HepG2 (cell line): ENCODE results near the gene PTPN3.

ENCODE experiments used
- ELF1 ChIP-seq: sonication (generic); formaldehyde crosslinking; IDR thresholded peaks from 2 replicates; pipeline ENCODE4 v1.4.0; 2020; ENCODE audit warnings: missing genetic modification reagents
- KDM5A ChIP-seq: fragments of 200-600 bp; sonication (generic); IDR thresholded peaks from 2 replicates; pipeline ENCODE4 v1.7.0; 2018; ENCODE audit warnings: antibody characterized with exemption, mild to moderate bottlenecking, low read length, borderline replicate concordance
- MAZ ChIP-seq, 2 experiments: sonication (generic) in 1 of 2; formaldehyde crosslinking in 1 of 2; IDR thresholded peaks; 2 replicates each; pipeline versions ENCODE4 v1.5.0 to v1.6.1; 2012 to 2020; ENCODE audit warnings: low read depth in 2 of 2, mild to moderate bottlenecking in 2 of 2, borderline replicate concordance in 1 of 2, improper control_type of control experiment in 1 of 2, low read length in 1 of 2, missing genetic modification reagents in 1 of 2, moderate library complexity in 1 of 2
- MEIS2 ChIP-seq: sonication (generic); formaldehyde crosslinking; IDR thresholded peaks from 2 replicates; pipeline ENCODE4 v1.9.0; 2021; ENCODE audit warnings: mild to moderate bottlenecking, missing genetic modification reagents
- PHF8 ChIP-seq: sonication (generic); formaldehyde crosslinking; IDR thresholded peaks from 2 replicates; pipeline ENCODE4 v1.5.0; 2020; ENCODE audit warnings: missing genetic modification reagents
- POLR2A ChIP-seq, 2 experiments: IDR thresholded peaks; 2 replicates each; pipeline ENCODE4 v1.6.1; 2011; ENCODE audit warnings: low read depth in 2 of 2, low read length in 2 of 2, mild to moderate bottlenecking in 1 of 2, moderate library complexity in 1 of 2; ENCODE audit not compliant: insufficient read depth in 1 of 2
- ZNF335 ChIP-seq: sonication (generic); formaldehyde crosslinking; IDR thresholded peaks from 2 replicates; pipeline ENCODE4 v1.4.0; 2020; ENCODE audit warnings: missing genetic modification reagents
- ZNF430 ChIP-seq: sonication (generic); formaldehyde crosslinking; IDR thresholded peaks from 2 replicates; pipeline ENCODE4 v1.9.0; 2021; ENCODE audit warnings: mild to moderate bottlenecking, missing genetic modification reagents
- ZNF563 ChIP-seq: sonication (generic); formaldehyde crosslinking; IDR thresholded peaks from 2 replicates; pipeline ENCODE4 v1.8.0; 2022; ENCODE audit warnings: mild to moderate bottlenecking, moderate library complexity, missing genetic modification reagents
- TF ChIP-seq, protein P1 (sequence below): sonication (generic); formaldehyde crosslinking; IDR thresholded peaks from 2 replicates; pipeline ENCODE4 v1.4.0; 2020; ENCODE audit warnings: missing genetic modification reagents, mild to moderate bottlenecking, borderline replicate concordance
- TF ChIP-seq, protein P2 (sequence below): sonication (generic); formaldehyde crosslinking; IDR thresholded peaks from 2 replicates; pipeline ENCODE4 v1.5.0; 2020; ENCODE audit warnings: mild to moderate bottlenecking, missing genetic modification reagents, moderate library complexity

DNA sequence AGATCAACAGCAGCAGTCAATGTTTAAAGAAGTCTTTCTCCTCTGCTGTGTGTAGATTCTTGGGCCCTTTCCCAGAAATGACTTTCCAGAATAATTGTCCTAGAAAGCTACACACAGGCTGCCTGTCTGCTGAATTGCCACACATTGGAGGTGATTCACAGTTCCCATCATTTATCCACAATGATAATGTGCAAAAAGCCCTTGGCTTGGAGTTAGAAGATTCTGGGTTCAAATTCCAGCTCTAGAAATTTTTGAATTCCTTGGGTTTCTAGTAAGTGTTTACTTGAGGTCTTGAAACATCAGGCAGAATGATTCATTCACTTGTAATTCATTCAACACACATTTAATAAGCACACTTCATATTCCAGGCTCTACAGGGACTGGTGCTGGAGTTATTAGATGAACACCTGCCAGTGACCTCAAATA lies 148.7 kb downstream of the PTPN3 start:
- TF ChIP-seq, protein P1, sequence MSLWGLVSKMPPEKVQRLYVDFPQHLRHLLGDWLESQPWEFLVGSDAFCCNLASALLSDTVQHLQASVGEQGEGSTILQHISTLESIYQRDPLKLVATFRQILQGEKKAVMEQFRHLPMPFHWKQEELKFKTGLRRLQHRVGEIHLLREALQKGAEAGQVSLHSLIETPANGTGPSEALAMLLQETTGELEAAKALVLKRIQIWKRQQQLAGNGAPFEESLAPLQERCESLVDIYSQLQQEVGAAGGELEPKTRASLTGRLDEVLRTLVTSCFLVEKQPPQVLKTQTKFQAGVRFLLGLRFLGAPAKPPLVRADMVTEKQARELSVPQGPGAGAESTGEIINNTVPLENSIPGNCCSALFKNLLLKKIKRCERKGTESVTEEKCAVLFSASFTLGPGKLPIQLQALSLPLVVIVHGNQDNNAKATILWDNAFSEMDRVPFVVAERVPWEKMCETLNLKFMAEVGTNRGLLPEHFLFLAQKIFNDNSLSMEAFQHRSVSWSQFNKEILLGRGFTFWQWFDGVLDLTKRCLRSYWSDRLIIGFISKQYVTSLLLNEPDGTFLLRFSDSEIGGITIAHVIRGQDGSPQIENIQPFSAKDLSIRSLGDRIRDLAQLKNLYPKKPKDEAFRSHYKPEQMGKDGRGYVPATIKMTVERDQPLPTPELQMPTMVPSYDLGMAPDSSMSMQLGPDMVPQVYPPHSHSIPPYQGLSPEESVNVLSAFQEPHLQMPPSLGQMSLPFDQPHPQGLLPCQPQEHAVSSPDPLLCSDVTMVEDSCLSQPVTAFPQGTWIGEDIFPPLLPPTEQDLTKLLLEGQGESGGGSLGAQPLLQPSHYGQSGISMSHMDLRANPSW (CRISPR knock-in tag), result no peak
- TF ChIP-seq MAZ (IDR thresholded peaks at IDR 0.05; ENCODE audit: borderline replicate concordance, low read depth, low read length), result no peak
- TF ChIP-seq MAZ (CRISPR knock-in tag; IDR thresholded peaks at IDR 0.05; ENCODE audit: low read depth), result no peak
- TF ChIP-seq ZNF563 (CRISPR knock-in tag), result no peak
- TF ChIP-seq POLR2A (IDR thresholded peaks at IDR 0.05; ENCODE audit: insufficient read depth in 1 of 2, low read depth in 2 of 2, low read length in 2 of 2), result no peak
- no peak for TF ChIP-seq ZNF430 (CRISPR knock-in tag)
- TF ChIP-seq ELF1, result no peak
- no peak for TF ChIP-seq PHF8
- TF ChIP-seq KDM5A, result no peak
- TF ChIP-seq, protein P2, sequence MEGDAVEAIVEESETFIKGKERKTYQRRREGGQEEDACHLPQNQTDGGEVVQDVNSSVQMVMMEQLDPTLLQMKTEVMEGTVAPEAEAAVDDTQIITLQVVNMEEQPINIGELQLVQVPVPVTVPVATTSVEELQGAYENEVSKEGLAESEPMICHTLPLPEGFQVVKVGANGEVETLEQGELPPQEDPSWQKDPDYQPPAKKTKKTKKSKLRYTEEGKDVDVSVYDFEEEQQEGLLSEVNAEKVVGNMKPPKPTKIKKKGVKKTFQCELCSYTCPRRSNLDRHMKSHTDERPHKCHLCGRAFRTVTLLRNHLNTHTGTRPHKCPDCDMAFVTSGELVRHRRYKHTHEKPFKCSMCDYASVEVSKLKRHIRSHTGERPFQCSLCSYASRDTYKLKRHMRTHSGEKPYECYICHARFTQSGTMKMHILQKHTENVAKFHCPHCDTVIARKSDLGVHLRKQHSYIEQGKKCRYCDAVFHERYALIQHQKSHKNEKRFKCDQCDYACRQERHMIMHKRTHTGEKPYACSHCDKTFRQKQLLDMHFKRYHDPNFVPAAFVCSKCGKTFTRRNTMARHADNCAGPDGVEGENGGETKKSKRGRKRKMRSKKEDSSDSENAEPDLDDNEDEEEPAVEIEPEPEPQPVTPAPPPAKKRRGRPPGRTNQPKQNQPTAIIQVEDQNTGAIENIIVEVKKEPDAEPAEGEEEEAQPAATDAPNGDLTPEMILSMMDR (CRISPR knock-in tag), result no peak
- no peak for TF ChIP-seq ZNF335 (CRISPR knock-in tag)
- no peak for TF ChIP-seq MEIS2 (CRISPR knock-in tag)
